Raji (cell line): ENCODE measurements around the gene IRS1.

Experiments used
- POLR2A ChIP-seq: IDR thresholded peaks from 2 replicates; pipeline ENCODE4 v1.6.1; 2011; ENCODE audit warnings: low read depth, low read length, control low read depth; ENCODE audit not compliant: insufficient read depth

The IRS1 gene

GRCh38 chr2:226701052-226701451 lies 98.6 kb downstream of the IRS1 start:
- no peak for TF ChIP-seq POLR2A

GRCh38 chr2:226699321-226699720 lies 100.3 kb downstream of the IRS1 start:
- no peak for TF ChIP-seq POLR2A

GRCh38 chr2:226698671-226699070 lies 100.9 kb downstream of the IRS1 start:
- no peak for TF ChIP-seq POLR2A

GRCh38 chr2:226694586-226695284 lies 104.9 kb downstream of the IRS1 start:
- TF ChIP-seq POLR2A, result no peak

- TF ChIP-seq POLR2A, result no peak
Measured at GRCh38 chr2:226694149-226694548, 105.5 kb downstream of the IRS1 start.

GRCh38 chr2:226693521-226693920 lies 106.1 kb downstream of the IRS1 start:
- no peak for TF ChIP-seq POLR2A

- TF ChIP-seq POLR2A, result no peak
Measured at GRCh38 chr2:226692521-226693126, 107.0 kb downstream of the IRS1 start.

- TF ChIP-seq POLR2A, result no peak
Measured at GRCh38 chr2:226691255-226691654, 108.4 kb downstream of the IRS1 start.

- TF ChIP-seq POLR2A, result no peak
Measured at GRCh38 chr2:226690461-226691024, 109.1 kb downstream of the IRS1 start.

- no peak for TF ChIP-seq POLR2A
Measured at GRCh38 chr2:226687641-226688253, 111.9 kb downstream of the IRS1 start.

GRCh38 chr2:226684563-226684959 lies 115.1 kb downstream of the IRS1 start:
- TF ChIP-seq POLR2A, result no peak

GRCh38 chr2:226683944-226684562 lies 115.6 kb downstream of the IRS1 start:
- no peak for TF ChIP-seq POLR2A

GRCh38 chr2:226683196-226683595 lies 116.4 kb downstream of the IRS1 start:
- TF ChIP-seq POLR2A, result no peak
